Stomach smooth muscle (tissue), 2 donors: Measurements from ENCODE around the gene MRGPRG.

ENCODE experiments used
- H3K27ac ChIP-seq: one replicate; pipeline ENCODE4 v1.7.0; 2013; ENCODE audit warnings: mild to moderate bottlenecking, low read length, inconsistent platforms
- H3K27me3 ChIP-seq, 2 donors: one replicate each; pipeline ENCODE4 v1.7.0; 2013; ENCODE audit warnings: low read length in 2 of 2; ENCODE audit not compliant: insufficient read depth in 2 of 2, control insufficient read depth in 1 of 2
- H3K36me3 ChIP-seq, 2 donors: one replicate each; pipeline ENCODE4 v1.7.0; 2013; ENCODE audit warnings: low read length in 2 of 2; ENCODE audit not compliant: control insufficient read depth in 2 of 2, insufficient read depth in 2 of 2
- H3K4me1 ChIP-seq: one replicate; pipeline ENCODE4 v1.7.0; 2013; ENCODE audit warnings: low read length; ENCODE audit not compliant: control insufficient read depth, insufficient read depth
- H3K4me3 ChIP-seq, 2 donors: one replicate each; pipeline ENCODE4 v1.7.0; 2013; ENCODE audit warnings: low read length in 2 of 2
- H3K9ac ChIP-seq, 2 donors: one replicate each; pipeline ENCODE4 v1.7.0; 2013; ENCODE audit warnings: low read length in 2 of 2, mild to moderate bottlenecking in 1 of 2
- H3K9me3 ChIP-seq, 2 donors: one replicate each; pipeline ENCODE4 v1.7.0; 2013; ENCODE audit warnings: low read length in 2 of 2; ENCODE audit not compliant: control insufficient read depth in 2 of 2
- donor health status: healthy.
- donor health status: Pancreatic carcinoma.

The MRGPRG gene

GRCh38 chr11:3231851-3232744, 13.5 kb upstream of the MRGPRG start, which contains the start of gene MRGPRE:
TSS of gene MRGPRE (minus strand) at chr11:3232417. CDS start at chr11:3228799, 3,618 bp downstream.
- Histone ChIP-seq H3K27me3 (peaks cover 5 to 13% of the 10 kb centered on the region in 2 donors), H3K36me3 (no peaks in the 10 kb centered on the region), H3K27ac (no peak within 1 kb of the TSS), H3K4me1 (peaks cover 3% of the 10 kb centered on the region), H3K9ac (no peak within 1 kb of the TSS), H3K9me3 (peaks cover 0 to 3% of the 10 kb centered on the region in 2 donors), H3K4me3 (no peak within 1 kb of the TSS)

GRCh38 chr11:3231550-3231850, 12.9 kb upstream of the MRGPRG start:
- Histone ChIP-seq H3K27me3 (peaks cover 5 to 13% of the 10 kb centered on the region in 2 donors), H3K4me3 (no peak overlapping the region), H3K36me3 (no peaks in the 10 kb centered on the region)

GRCh38 chr11:3230636-3231549, 12.3 kb upstream of the MRGPRG start:
- Histone ChIP-seq H3K4me3 (no peak overlapping the region), H3K36me3 (no peaks in the 10 kb centered on the region), H3K4me1 (peaks cover 3% of the 10 kb centered on the region), H3K27me3 (peaks cover 5 to 13% of the 10 kb centered on the region in 2 donors), H3K27ac (no peak overlapping the region), H3K9me3 (peaks cover 0 to 3% of the 10 kb centered on the region in 2 donors), H3K9ac (no peak overlapping the region)

More at GRCh38 chr11:3231550-3231850, 12.9 kb upstream of the MRGPRG start:
- peaks cover 0 to 3% of the 10 kb centered on the region in 2 donors for H3K9me3 ChIP-seq
- peaks cover 3% of the 10 kb centered on the region for H3K4me1 ChIP-seq
- H3K9ac ChIP-seq = no peak overlapping the region
- no peak overlapping the region for H3K27ac ChIP-seq

- H3K36me3 ChIP-seq = no peaks in the 10 kb centered on the region
- H3K4me1 ChIP-seq = peaks cover 3% of the 10 kb centered on the region
- H3K9me3 ChIP-seq = no peaks in the 10 kb centered on the region
- no peak overlapping the region for H3K27ac ChIP-seq
- no peak overlapping the region for H3K9ac ChIP-seq
- H3K4me3 ChIP-seq = no peak overlapping the region
- H3K27me3 ChIP-seq = peaks cover 5 to 13% of the 10 kb centered on the region in 2 donors
Measured at GRCh38 chr11:3229673-3230630, 11.3 kb upstream of the MRGPRG start.

GRCh38 chr11:3228445-3228829, 9.8 kb upstream of the MRGPRG start:
- H3K4me3 ChIP-seq = no peak overlapping the region
- peaks cover 3% of the 10 kb centered on the region for H3K4me1 ChIP-seq
- no peaks in the 10 kb centered on the region for H3K36me3 ChIP-seq
- H3K27me3 ChIP-seq = peaks cover 5 to 17% of the 10 kb centered on the region in 2 donors
- no peak overlapping the region for H3K27ac ChIP-seq
- no peaks in the 10 kb centered on the region for H3K9me3 ChIP-seq
- no peak overlapping the region for H3K9ac ChIP-seq

GRCh38 chr11:3227568-3228444, 9.2 kb upstream of the MRGPRG start:
- H3K27ac ChIP-seq = no peak overlapping the region
- no peaks in the 10 kb centered on the region for H3K36me3 ChIP-seq
- no peaks in the 10 kb centered on the region for H3K9me3 ChIP-seq
- H3K27me3 ChIP-seq = peaks cover 5 to 22% of the 10 kb centered on the region in 2 donors
- H3K4me1 ChIP-seq = peaks cover 3% of the 10 kb centered on the region
- H3K9ac ChIP-seq = no peak overlapping the region
- H3K4me3 ChIP-seq = no peak overlapping the region

GRCh38 chr11:3226846-3227567, 8.4 kb upstream of the MRGPRG start:
- H3K36me3 ChIP-seq = no peaks in the 10 kb centered on the region
- no peak overlapping the region for H3K4me3 ChIP-seq
- H3K27me3 ChIP-seq = peaks cover 5 to 26% of the 10 kb centered on the region in 2 donors
- H3K27ac ChIP-seq = no peak overlapping the region
- H3K9me3 ChIP-seq = no peaks in the 10 kb centered on the region
- no peak overlapping the region for H3K9ac ChIP-seq
- H3K4me1 ChIP-seq = peaks cover 2% of the 10 kb centered on the region

- Histone ChIP-seq H3K36me3 (no peaks in the 10 kb centered on the region), H3K27me3 (peaks cover 7 to 28% of the 10 kb centered on the region in 2 donors), H3K9me3 (no peaks in the 10 kb centered on the region), H3K4me1 (no peaks in the 10 kb centered on the region), H3K4me3 (no peak overlapping the region), H3K27ac (no peak overlapping the region), H3K9ac (no peak overlapping the region)
Measured at GRCh38 chr11:3225826-3226750, 7.5 kb upstream of the MRGPRG start.
